HG03159 (cell line): ENCODE results near the gene RASAL1.
A peak's percentile ranks its signal among the peaks of the same experiment; 100 is the strongest.

Source experiments
- ATAC-seq: cut with Tn5 transposase; IDR thresholded peaks from one replicate; pipeline ENCODE4 v1.9.1; 2021; ENCODE audit warnings: mild to moderate bottlenecking, moderate library complexity; ENCODE audit not compliant: unreplicated experiment

RASAL1 gene, protein sequence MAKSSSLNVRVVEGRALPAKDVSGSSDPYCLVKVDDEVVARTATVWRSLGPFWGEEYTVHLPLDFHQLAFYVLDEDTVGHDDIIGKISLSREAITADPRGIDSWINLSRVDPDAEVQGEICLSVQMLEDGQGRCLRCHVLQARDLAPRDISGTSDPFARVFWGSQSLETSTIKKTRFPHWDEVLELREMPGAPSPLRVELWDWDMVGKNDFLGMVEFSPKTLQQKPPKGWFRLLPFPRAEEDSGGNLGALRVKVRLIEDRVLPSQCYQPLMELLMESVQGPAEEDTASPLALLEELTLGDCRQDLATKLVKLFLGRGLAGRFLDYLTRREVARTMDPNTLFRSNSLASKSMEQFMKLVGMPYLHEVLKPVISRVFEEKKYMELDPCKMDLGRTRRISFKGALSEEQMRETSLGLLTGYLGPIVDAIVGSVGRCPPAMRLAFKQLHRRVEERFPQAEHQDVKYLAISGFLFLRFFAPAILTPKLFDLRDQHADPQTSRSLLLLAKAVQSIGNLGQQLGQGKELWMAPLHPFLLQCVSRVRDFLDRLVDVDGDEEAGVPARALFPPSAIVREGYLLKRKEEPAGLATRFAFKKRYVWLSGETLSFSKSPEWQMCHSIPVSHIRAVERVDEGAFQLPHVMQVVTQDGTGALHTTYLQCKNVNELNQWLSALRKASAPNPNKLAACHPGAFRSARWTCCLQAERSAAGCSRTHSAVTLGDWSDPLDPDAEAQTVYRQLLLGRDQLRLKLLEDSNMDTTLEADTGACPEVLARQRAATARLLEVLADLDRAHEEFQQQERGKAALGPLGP

DNA sequence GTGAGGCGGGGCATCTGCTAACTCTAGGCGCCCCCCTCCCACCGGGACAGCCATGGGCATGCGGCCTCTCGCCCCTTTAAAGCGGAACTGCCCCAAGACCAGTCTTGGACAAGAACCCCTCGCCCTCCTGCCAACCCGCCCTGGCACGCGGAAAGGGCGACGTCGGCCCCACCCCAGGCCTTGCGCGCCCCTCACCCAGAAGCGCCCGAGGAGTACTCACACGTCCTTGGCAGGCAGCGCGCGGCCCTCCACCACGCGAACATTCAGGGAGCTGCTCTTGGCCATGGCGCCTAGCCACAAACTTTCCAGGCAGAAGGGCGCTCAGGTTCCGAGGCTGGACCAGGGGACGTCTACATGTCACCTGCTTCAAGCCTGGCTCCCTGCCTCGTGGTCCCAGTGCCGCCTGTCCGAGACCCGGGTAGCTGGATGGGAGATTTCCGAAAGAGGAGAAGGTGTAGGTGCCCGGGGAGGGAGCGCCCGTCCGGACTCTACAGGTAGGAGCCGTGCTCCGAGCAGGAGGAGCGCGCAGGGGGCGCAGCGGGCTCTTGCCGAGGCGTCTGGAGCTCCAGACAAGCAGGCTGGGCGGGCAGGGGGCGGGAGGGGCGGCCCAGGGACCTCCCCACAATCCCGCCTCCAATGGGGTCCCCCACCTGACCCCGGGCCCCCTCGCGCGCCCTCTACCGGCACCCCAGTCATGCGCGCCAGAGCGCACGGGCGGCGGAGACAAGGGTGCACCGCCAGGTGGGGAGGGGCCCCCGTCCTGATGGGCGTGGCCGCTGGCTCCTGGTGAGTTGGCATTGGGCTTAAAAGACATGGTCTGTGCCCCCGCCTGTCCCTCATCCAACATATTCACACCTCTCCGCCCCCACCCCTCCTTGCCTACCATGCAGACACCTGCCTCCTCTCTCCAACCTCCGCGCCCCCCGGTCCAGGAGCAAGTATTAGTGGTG lies at the start of gene RASAL1:
Gene RASAL1 (minus strand): TSS at position 584 of the 950 bp plus-strand sequence. CDS start 299 bp downstream, at position 285.
- no peak for ATAC-seq

DNA sequence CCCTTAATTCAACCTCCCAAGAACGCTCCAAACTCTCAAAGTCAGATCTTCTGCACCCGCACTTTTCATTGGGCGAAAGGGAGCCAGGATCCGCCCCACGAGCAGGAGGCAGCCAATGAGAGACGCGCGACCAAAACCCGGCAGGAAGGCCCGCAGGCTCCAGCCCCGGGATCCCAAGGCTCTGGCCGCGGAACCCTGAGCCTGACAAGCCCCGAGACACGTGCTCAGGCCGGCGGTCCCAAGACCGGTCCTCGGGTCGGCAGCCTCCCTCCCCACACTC lies 49.3 kb upstream of the RASAL1 start:
- ATAC-seq, result peak; percentile 74

DNA sequence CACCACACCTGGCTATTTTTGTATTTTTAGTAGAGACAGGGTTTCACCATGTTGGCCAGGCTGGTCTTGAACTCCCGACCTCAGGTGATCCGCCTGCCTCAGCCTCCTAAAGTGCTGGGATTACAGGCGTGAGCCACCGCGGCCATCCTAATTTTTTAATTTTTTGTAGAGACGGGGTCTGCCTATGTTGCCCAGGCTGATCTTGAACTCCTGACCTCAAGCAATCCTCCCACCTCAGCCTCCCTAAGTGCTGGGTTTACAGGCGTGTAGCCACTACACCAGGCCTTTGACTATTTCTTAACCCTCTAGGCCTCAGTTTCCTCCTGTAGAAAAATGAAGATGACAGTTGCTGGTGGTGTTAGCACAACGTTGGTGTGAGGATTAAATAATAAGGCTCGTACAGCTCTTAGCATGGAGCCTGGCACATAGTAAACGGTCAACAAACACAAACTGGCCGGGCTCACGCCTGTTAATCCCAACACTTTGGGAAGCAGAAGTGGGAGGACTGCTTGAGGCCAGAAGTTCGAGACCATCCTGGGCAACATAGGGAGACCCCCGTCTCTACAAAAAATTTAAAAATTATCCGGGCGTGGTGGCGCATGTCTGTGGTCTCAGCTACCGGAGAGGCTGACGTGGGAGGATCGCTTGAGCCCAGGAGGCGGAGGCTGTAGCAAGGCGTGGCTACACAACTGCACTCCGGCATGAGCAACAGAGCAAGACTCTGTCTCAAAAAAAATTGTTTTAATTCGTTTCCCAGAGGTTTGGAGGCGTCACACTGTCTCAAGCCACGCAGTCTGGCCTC lies 48.7 kb upstream of the RASAL1 start:
- peak; percentile 54 for ATAC-seq

DNA sequence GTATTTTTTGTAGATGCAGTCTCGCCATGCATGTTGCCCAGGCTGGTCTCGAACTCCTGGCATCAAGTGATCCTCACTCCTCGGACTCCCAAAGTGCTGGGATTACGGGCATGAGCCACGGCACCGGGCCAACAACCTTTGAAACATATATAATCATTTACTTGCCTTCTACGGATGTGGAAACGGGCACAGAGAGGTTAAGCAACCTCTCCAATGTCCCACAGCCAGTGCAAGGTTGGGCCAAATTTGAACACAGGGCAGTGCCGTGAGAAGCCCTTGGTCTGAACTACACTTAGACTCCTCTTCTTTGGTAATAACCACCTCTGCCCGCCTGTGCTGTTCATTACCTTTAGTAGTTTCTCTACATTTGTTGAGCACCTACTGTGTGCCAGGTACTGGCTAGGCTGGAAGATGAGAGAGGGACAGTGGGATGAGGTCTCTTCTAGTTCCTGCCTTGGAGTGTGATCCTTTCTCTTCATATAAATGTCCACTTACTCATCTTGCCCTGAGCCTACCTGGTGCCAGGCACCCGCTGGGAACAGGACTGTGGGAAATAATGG lies 47.5 kb upstream of the RASAL1 start:
- ATAC-seq, result no peak

DNA sequence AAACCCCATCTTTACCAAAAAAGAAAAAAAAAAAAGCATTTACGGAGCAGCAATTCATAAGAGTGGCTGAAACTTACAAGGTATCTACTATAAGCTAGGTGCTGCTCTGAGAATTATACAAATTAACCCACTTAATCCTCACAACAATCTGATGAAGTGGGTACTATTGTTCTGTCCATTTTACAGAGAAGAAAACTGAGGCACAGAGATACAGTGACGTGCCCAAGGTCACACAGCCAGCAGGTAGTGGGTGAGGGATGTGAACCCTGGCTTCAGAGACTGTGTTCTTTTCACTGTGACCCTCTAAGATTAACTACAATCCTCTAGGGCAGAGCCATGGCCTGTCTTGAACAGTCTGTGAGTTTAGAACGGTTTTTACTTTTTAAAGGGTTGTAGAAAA lies 46.4 kb upstream of the RASAL1 start:
- ATAC-seq, result no peak

DNA sequence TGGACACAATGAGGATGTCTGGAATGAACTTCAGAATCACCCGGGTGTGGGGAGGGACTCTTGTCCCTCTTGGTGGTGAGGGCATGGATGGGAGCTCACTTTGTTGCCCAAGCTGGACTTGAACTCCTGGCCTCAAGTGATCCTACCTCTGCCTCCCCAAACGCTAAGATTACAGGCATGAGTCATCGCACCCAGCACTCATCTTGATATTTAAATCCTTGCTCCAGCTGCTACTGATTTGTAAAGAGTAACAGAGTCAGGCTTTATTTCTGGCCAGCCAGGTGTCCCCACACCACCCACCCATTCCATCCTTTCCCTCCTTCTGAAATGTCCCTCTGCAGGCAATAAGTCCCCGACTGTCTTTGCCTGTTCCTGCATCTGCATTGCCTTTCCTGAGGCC lies 44.8 kb upstream of the RASAL1 start:
- ATAC-seq, result no peak

DNA sequence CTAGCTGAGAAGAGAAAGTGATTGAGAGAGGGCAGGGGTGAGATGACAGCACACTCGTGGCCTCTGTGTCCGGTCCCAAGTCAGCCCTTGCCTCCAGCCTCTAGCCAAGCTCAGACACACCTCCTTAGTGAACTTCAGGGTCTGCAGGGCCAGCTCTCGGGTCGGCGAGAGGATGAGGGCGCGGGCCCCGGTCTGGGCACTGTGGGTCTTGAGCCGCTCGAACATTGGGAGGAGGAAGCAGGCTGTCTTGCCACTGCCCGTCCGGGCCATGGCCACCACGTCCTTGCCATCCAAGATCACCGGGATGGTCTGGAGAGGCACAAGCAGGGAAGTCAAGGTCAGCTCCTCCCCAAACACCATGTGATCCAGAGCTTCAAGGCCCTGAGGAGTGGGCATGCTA lies 43.5 kb upstream of the RASAL1 start:
- ATAC-seq, result no peak

DNA sequence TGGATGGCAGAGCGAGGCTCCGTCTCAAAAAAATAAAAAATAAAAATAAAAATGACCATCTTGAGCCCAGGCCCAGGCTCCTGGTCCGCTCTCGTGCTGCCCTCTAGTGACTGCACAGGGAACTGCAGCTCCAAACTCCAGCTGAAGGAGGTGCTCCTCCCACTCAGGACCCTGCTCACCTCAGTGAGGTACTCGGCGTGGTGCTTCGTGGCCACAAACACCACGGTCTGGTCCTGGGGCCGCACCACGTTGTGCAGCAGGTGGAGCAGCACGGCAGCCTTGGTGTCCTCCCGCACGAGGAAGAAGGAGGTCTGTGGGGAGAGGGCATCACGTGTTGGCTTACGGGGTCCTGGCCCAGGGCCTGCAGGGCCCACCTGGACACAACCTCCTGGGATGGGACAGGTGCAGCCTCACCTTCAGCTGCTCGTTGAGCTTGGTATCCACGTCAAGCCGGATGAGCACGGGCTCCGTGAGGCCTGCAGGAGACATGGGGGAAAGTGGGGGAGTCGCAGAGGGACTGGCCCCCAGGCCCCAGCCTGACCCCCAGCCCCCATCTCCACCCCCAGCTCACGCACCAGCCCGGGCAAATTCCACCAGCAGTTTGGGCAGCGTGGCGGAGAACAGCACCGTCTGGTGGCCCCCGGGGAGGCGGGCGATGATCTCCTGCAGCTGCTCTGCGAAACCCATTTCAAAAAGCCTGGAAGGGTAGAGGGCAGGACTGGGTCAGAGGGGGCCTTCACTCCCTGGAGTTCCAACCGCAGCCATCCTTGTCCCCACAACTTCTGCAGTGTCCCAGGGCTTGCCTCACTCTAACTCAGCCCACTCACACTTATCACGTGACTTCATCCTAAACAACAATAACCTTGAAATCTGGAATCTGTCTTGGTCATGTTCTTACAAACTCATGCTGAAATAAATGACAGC lies 39.2 kb upstream of the RASAL1 start:
- ATAC-seq, result no peak

DNA sequence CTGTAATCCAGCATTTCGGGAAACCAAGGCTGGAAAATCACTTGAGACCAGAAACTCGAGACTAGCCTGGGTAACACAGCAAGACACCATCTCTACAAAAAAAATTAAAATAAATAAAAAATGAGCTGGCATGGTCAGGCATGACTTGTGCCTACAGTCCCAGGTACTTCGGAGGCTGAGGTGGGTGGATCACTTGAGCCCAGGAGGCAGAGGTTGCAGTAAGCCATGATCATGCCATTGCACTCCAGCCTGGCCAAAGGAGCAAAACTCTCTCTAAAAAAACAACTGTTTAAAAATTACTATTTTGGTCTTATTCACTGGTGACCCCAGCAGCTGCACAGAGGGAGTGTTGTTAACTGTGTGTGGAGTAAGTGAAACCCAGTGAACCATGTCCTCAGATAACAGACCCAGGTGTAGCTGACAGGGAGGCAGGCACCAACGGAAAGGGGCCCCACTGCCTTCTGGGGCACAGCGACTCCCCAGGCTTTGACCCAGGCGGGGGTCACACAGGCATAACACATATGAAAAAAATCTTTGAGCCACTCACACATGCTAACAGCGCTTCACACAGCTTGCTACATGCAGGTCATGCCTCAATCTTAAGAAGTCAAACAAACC lies 37.6 kb upstream of the RASAL1 start:
- ATAC-seq, result peak; percentile 64

DNA sequence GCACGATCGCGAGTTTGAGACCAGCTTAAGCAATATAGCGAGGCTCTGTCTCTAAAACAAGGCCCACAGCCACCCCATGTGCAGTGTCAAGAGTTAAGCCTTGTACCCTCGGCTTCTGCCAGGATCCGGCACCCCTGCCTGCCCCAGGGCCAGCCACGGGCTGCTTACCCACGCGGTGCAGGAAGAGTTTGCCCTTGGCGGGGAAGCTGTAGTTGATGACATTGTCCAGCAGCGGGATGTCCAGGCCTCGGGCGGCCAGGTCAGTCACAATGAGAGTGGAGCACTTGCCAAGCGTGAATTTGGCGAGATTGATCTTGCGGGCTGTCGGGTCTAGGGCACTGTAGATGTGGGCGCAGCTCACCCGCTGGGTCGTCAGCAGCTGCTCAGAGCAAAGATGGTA lies 36.6 kb upstream of the RASAL1 start:
- no peak for ATAC-seq

DNA sequence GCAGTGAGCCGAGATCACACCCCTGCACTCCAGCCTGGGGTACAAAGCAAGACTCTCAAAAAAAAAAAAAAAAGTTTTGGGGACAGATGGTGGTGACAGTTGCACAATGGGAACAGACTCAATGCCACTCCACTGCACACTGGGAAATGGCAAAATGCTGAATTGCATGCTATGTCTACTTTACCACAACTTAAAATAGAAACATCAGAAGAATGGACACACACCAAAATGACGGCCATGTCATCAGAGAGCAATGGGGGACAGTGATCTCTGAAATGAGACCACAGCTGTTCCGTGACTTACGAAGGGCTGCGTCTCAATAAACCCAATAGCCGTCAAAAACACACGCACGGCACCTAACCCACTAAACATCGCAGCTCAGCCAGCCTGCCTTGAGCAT lies 36.0 kb upstream of the RASAL1 start:
- no peak for ATAC-seq

DNA sequence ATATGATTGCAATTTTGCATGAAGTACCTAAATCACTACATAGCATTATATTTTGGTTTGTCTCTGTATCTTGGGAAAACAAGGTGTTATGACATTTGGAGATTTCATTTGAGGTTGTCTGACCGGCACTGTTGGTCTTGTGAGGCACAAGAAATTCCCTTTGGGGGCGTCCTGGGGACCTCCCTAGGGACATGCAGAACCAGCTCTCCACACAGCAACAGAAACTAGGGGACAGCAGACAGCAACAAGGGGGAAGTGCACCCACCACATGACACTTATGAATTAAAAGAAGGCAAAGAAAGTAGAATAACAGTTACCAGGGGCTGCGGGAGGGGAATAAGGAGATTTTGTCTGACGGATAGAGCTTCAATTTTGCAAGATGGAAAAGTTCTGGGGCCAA lies 35.4 kb upstream of the RASAL1 start:
- no peak for ATAC-seq

DNA sequence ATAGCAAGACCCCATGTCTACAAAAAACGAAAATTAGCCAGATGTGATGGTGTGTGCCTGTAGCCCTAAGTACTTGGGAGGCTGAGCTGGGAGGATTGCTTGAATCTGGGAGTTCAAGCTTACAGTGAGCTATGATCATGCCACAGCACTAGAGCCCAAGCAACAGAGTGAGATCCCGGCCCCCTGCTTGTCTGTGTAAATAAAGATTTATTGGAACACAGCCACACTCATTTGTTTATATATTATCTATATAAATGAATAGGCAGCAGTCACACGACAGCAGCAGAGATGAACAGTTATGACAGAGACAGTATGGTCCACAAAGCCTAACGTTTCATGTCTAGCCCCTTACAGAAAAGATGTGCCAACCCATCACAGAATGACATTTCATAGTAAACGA lies 34.9 kb upstream of the RASAL1 start:
- ATAC-seq, result no peak

DNA sequence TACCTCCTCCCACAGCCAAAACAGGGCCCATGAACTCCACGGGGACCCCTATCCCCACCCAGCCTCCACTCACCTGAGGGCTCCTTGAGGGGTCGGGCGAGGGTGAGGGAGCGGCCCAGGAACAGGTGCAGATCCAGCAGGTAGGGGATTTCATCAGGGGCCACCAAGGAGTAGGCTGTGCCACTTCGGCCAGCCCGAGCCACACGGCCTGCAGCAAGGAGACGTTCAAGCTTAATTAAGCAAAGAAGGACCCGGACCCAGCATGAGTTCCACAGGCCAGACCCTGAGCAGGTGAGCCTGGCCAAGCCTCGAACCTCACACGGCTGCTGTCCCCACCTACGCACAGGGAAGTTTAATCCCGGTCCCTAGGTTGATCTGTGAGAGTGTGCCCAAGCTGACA lies 34.1 kb upstream of the RASAL1 start:
- ATAC-seq, result no peak

DNA sequence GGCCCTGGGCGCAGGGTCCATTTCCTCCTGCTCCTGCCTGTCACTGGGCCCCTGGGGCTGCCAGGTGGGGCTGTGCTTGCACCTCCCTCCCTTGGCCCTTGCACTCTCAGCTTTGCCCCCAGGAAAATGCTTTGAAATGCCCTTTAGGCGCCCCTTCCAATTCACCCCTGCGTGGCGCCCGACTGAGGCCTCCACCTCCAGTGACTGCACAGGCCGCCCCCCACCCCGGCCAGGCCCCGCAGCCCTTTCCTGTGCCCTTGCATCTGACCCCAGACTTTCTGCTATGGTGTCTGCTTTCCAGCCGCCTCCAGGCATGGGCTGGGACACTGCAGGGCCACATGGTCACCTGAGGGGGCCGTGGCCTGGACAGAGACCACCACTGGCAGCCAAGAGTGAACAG lies 32.3 kb upstream of the RASAL1 start:
- ATAC-seq, result no peak

DNA sequence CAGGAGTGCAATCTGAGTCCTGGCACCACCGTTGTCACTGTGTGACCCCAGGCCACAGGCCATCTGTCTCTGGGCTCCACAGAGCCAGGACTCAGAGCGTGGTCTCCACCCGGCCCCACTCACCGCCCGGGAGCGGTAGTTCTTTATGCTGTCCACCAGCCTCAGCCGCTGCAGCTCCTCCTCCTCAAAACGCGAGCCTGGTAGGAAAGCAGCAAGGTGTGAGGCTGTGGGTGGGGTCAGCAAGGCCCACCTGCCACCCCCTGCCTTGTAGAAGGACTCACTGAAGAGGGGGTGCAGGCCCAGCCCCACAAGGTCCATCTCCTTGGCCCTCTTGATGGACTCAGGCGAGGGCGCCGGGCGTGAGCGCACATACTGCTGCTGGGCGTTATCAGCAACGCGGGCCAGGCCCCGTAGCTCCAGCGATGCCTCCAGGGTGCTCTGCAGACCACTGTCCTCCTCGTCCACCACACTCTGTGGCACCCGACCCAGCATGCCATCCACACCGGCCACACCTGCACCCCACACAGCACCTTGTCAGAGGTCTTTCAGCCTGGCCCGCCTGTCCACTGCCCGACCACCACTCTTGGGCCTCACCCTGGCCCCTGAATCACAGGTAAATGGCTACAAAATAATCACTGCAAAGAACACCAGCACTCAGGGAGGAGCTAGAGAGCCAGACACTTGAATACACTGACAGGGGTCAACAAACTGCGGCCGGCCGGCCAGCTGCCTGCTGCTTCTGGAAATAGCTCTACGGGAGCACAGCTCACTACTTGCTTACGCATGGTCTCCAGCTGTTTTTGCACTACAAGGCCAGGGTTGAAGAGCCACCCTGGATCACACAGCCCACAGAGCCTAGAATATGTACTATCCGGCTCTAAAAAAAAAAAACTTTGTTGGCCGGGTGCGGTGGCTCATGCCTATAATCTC lies 30.2 kb upstream of the RASAL1 start:
- no peak for ATAC-seq

DNA sequence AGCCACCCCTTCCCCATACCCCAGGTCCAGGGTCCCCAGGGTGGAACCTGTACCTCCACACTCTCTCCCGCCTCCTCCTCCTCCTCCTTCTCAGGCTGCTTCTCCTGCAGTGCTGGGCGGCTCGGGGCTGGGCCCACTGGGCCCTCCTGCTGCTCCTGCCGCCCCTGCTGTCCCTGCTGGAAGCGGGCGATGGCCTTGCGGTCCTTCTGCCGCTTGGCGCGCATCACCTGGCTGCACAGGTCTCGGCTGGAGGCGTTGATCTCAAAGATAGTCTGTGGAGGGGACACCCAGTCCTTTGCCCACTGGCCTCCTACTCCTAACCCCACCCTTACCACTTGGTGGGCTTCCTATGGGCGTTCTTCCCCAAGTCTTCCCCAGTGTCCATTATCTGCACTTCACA lies 28.5 kb upstream of the RASAL1 start:
- no peak for ATAC-seq

DNA sequence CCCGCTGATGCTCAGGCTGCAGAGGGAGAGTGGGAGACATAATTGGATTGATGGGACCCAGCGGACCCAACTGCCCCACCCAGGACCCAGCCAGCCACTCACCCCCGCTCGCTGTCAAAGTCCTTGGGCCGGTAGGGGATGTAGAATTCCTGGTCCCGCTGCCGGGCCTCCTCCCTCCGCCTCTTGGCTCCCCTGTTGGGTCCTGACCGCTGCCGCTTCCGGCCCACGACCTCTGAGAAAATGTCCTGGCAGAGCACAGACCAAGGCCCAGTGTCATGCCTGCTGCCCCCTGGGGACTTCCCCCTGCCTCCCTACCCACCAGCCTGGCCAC lies 27.4 kb upstream of the RASAL1 start:
- no peak for ATAC-seq
